IPS DF 4.7 (cell line): ENCODE measurements around the gene SGPP2.
"Not testable (repeated sequence)": the region's sequence is repeated elsewhere in the genome, so short reads cannot be mapped to it uniquely, and the experiment has no call there.

ENCODE experiments used
- DNase-seq: peaks from one replicate; pipeline ENCODE4 v3.0.0-alpha.2; 2013; ENCODE audit warnings: low spot score; ENCODE audit errors: extremely low read depth

Gene SGPP2

GRCh38 chr2:222572751-222573174, 148.4 kb downstream of the SGPP2 start:
- no peak for DNase-seq

- DNase-seq = no peak
These were observed 151.3 kb downstream of the SGPP2 start for GRCh38 chr2:222575618-222576017.

- no peak for DNase-seq
These were observed 152.1 kb downstream of the SGPP2 start for GRCh38 chr2:222576171-222577081.

GRCh38 chr2:222577341-222577740, 153.0 kb downstream of the SGPP2 start:
- DNase-seq = no peak

GRCh38 chr2:222582928-222583327, 158.6 kb downstream of the SGPP2 start:
- DNase-seq = no peak

- DNase-seq = not testable (repeated sequence)
These were observed 160.2 kb downstream of the SGPP2 start for GRCh38 chr2:222584589-222584988.

GRCh38 chr2:222591661-222592060, 167.3 kb downstream of the SGPP2 start:
- DNase-seq = no peak

- DNase-seq = no peak
These were observed 167.8 kb downstream of the SGPP2 start for GRCh38 chr2:222592176-222592575.

GRCh38 chr2:222594679-222595078, 170.3 kb downstream of the SGPP2 start:
- no peak for DNase-seq

GRCh38 chr2:222595581-222595980, 171.2 kb downstream of the SGPP2 start:
- no peak for DNase-seq

GRCh38 chr2:222598611-222599010, 174.3 kb downstream of the SGPP2 start:
- DNase-seq = no peak

- no peak for DNase-seq
These were observed 179.2 kb downstream of the SGPP2 start for GRCh38 chr2:222603501-222603900.

GRCh38 chr2:222604749-222605515, 180.6 kb downstream of the SGPP2 start:
- DNase-seq = no peak

GRCh38 chr2:222606306-222606705, 182.0 kb downstream of the SGPP2 start:
- DNase-seq = no peak

- DNase-seq = no peak
These were observed 183.7 kb downstream of the SGPP2 start for GRCh38 chr2:222608081-222608480.

- no peak for DNase-seq
These were observed 185.0 kb downstream of the SGPP2 start for GRCh38 chr2:222609381-222609780.
